Lower leg skin (tissue), 4 donors: ENCODE data around the gene CHRND. TPM values are rescaled to one million over a fixed set of nuclear protein-coding genes. Genes with fewer than 3 reads are reported as not detected.
"Not testable (repeated sequence)": the region's sequence is repeated elsewhere in the genome, so short reads cannot be mapped to it uniquely, and the experiment has no call there.

Source experiments
- DNase-seq, 2 donors: peaks; one replicate each; pipeline ENCODE4 v3.0.0-alpha.2; 2019; ENCODE audit warnings: low spot score in 2 of 2
- H3K4me3 ChIP-seq: fragments of 200-600 bp; sonication (generic); 2 replicates; pipeline ENCODE4 v1.5.1; 2017; ENCODE audit warnings: mild to moderate bottlenecking, low read depth; ENCODE audit not compliant: poor library complexity, severe bottlenecking
- POLR2A ChIP-seq, 2 donors: fragments of 450-650 bp; IDR thresholded peaks; one replicate each; pipeline ENCODE4 v1.6.1; 2016 to 2017; ENCODE audit warnings: antibody characterized with exemption in 2 of 2, mild to moderate bottlenecking in 1 of 2, moderate library complexity in 1 of 2
- WGBS, 2 donors: methylation state at CpG; one replicate each; pipeline ENCODE4 v1.1.5; 2018; 5-methylcytosine and 5-hydroxymethylcytosine counted together
- intact Hi-C: fragments of 100-400 bp; cut with DNase I; formaldehyde crosslinking; loops from one replicate; pipeline ENCODE4 v1.15.0; 2023; ENCODE audit warnings: low total_unique reads
- total RNA-seq, 4 donors: library from RNA; depleted of rRNA; stranded (reverse); fragments of >200 nt; gene quantifications; one replicate each; pipeline ENCODE4 v1.1.0, GENCODE V29; 2016
- TF ChIP-seq, protein P1 (sequence below), 3 donors: fragments of 450-650 bp; IDR thresholded peaks; one replicate each; pipeline ENCODE4 v1.5.1; 2016; ENCODE audit warnings: antibody characterized with exemption in 3 of 3, mild to moderate bottlenecking in 3 of 3, moderate library complexity in 2 of 3

Gene CHRND
- total RNA-seq, 4 donors from 2014 or later = not detected

DNA sequence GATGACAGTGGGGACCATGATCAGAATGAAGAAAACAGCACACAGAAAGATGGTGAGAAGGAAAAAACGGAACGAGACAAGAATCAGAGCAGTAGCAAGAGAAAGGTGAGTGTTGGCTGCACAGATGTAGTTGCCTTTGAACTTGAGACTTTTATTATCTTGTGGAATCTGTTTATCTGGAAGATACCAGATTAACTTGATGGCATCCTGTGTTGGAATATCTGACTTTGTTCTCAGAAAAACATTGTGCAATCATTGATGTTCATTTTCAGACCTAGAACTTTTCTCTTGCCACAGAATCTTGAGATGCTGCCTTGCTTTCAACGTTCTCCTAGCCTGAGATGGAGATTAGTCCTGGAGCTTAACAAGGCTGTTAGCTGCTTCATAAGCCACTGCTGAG, 30.5 kb downstream of the CHRND start:
- TF ChIP-seq, protein P1, sequence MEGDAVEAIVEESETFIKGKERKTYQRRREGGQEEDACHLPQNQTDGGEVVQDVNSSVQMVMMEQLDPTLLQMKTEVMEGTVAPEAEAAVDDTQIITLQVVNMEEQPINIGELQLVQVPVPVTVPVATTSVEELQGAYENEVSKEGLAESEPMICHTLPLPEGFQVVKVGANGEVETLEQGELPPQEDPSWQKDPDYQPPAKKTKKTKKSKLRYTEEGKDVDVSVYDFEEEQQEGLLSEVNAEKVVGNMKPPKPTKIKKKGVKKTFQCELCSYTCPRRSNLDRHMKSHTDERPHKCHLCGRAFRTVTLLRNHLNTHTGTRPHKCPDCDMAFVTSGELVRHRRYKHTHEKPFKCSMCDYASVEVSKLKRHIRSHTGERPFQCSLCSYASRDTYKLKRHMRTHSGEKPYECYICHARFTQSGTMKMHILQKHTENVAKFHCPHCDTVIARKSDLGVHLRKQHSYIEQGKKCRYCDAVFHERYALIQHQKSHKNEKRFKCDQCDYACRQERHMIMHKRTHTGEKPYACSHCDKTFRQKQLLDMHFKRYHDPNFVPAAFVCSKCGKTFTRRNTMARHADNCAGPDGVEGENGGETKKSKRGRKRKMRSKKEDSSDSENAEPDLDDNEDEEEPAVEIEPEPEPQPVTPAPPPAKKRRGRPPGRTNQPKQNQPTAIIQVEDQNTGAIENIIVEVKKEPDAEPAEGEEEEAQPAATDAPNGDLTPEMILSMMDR (IDR thresholded peaks at IDR 0.05) = no peak
- TF ChIP-seq POLR2A (IDR thresholded peaks at IDR 0.05) = no peak
- WGBS, 2 donors = 77 to 84% methylated on average over 3 of the region's 3 CpGs
- no peak for DNase-seq
- intact Hi-C loops = no loop called here
- no peak overlapping the region for H3K4me3 ChIP-seq

GRCh38 chr2:232562515-232563151, 36.7 kb downstream of the CHRND start:
- intact Hi-C loops = no loop called here
- H3K4me3 ChIP-seq = no peak overlapping the region
- no peak for DNase-seq
- WGBS, 2 donors = 85 to 86% methylated on average over 8 of the region's 8 CpGs
- TF ChIP-seq POLR2A (IDR thresholded peaks at IDR 0.05) = no peak
- TF ChIP-seq, protein P1 (IDR thresholded peaks at IDR 0.05) = no peak

GRCh38 chr2:232563580-232563979, 37.6 kb downstream of the CHRND start:
- no peak for DNase-seq
- WGBS, 2 donors = 45 to 51% methylated on average over 3 of the region's 3 CpGs
- intact Hi-C loops = no loop called here
- no peak overlapping the region for H3K4me3 ChIP-seq
- TF ChIP-seq, protein P1 (IDR thresholded peaks at IDR 0.05) = no peak

GRCh38 chr2:232567721-232568120, 41.8 kb downstream of the CHRND start:
- no peak overlapping the region for H3K4me3 ChIP-seq
- no peak for TF ChIP-seq POLR2A (IDR thresholded peaks at IDR 0.05)
- TF ChIP-seq, protein P1 (IDR thresholded peaks at IDR 0.05) = no peak
- intact Hi-C loops = no loop called here
- no peak for DNase-seq

DNA sequence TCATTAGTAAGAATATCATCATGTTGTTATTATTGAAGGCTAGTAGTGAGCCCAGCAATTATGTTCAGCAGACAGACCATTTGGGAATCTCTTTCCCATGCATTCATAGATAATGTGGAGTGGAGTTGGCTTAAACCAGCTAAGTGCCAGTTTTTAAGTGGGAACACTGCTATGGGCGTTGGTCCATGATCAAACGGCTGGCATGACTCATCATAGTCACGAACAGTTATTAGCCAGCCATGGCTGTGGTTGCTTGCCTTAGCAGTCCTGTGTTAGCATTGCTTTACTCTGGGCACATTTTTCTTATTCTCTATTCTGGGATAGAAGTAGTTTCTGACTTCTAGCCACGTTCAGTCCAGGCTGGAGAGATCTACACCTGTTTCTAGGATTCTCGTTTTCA, 42.2 kb downstream of the CHRND start:
- no peak overlapping the region for H3K4me3 ChIP-seq
- DNase-seq = no peak
- intact Hi-C loops = no loop called here
- 24 to 28% methylated on average over 5 of the region's 5 CpGs for WGBS, 2 donors
- TF ChIP-seq, protein P1 (IDR thresholded peaks at IDR 0.05) = no peak
- no peak for TF ChIP-seq POLR2A (IDR thresholded peaks at IDR 0.05)

- WGBS, 2 donors = 91 to 92% methylated on average over 9 of the region's 9 CpGs
- TF ChIP-seq, protein P1 (IDR thresholded peaks at IDR 0.05) = no peak
- TF ChIP-seq POLR2A (IDR thresholded peaks at IDR 0.05) = no peak
- DNase-seq = no peak
- H3K4me3 ChIP-seq = no peak overlapping the region
- intact Hi-C loops = no loop called here
Measured at GRCh38 chr2:232569541-232569940, 43.6 kb downstream of the CHRND start.

DNA sequence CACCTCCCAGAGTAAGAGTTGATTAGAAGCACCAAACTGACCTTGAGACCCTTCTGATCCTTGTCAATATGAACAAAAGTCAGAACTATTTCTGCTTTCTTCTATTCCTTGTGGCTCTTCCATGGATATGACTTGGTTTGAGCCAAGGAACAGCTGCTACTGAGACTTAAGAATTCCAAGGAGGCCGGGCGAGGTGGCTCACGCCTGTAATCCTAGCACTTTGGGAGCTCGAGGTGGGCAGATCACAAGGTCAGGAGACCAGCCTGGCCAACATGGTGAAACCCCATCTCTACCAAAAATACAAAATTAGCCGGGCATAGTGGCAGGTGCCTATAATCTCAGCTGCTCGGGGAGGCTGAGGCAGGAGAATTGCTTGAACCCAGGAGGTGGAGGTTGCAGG, 44.5 kb downstream of the CHRND start:
- 97 to 98% methylated on average over 6 of the region's 6 CpGs for WGBS, 2 donors
- DNase-seq, H3K4me3 ChIP-seq, intact Hi-C loops: not testable (repeated sequence)
